OCI-LY7 (cell line): ENCODE results near the gene ZNF160. TPM values are rescaled to one million over a fixed set of nuclear protein-coding genes. Genes with fewer than 3 reads are reported as not detected.
"Not testable (repeated sequence)": the region's sequence is repeated elsewhere in the genome, so short reads cannot be mapped to it uniquely, and the experiment has no call there.

Experiments used
- BruUV-seq: library from RNA; stranded (reverse); fragments of 400-500 nt; replicated peaks from 2 replicates; lab custom pipeline; 2021; lab: Mats Ljungman, UMichigan
- CTCF ChIA-PET: fragments of 300-600 bp; sonication (Branson Sonifier 250); formaldehyde crosslinking; loops from one replicate; lab custom pipeline; 2022; ENCODE audit warnings: antibody characterized with exemption; ENCODE audit not compliant: unreplicated experiment; lab: Charles Lee
- POLR2A ChIA-PET: fragments of 300-600 bp; sonication (Branson Sonifier 250); formaldehyde crosslinking; loops from one replicate; lab custom pipeline; 2022; ENCODE audit warnings: antibody characterized with exemption; lab: Charles Lee
- DNase-seq: peaks from one replicate; pipeline ENCODE4 v3.0.0-alpha.2; 2015; ENCODE audit warnings: low spot score
- H2AFZ ChIP-seq: fragments of 200-600 bp; sonication (generic), shearing (Covaris generic); 2 replicates; pipeline ENCODE4 v1.6.1; 2014; ENCODE audit warnings: mild to moderate bottlenecking, antibody characterized with exemption, low read length, moderate library complexity
- H3K27ac ChIP-seq: fragments of 200-600 bp; sonication (generic); 2 replicates; pipeline ENCODE4 v1.5.1; 2014; ENCODE audit warnings: mixed run types, low read depth, mild to moderate bottlenecking, moderate library complexity, low read length, inconsistent platforms; ENCODE audit not compliant: poor library complexity, severe bottlenecking
- H3K36me3 ChIP-seq: fragments of 200-600 bp; sonication (generic); 2 replicates; pipeline ENCODE4 v1.6.1; 2014; ENCODE audit warnings: mild to moderate bottlenecking, antibody characterized with exemption, low read length, moderate library complexity, mixed read lengths; ENCODE audit not compliant: insufficient read depth
- H3K4me1 ChIP-seq: fragments of 200-600 bp; sonication (generic); 2 replicates; pipeline ENCODE4 v1.5.1; 2014; ENCODE audit warnings: mild to moderate bottlenecking, low read length; ENCODE audit not compliant: insufficient read depth, poor library complexity, severe bottlenecking
- H3K4me2 ChIP-seq: fragments of 200-600 bp; sonication (generic); 2 replicates; pipeline ENCODE4 v1.6.1; 2014; ENCODE audit warnings: mild to moderate bottlenecking, low read length
- H3K4me3 ChIP-seq: fragments of 200-600 bp; sonication (generic); 2 replicates; pipeline ENCODE4 v1.5.1; 2014; ENCODE audit warnings: mild to moderate bottlenecking, low read depth, low read length; ENCODE audit not compliant: poor library complexity, severe bottlenecking
- H3K79me2 ChIP-seq: fragments of 200-600 bp; sonication (generic); 2 replicates; pipeline ENCODE4 v1.6.1; 2016; ENCODE audit warnings: low read depth, mild to moderate bottlenecking, low read length, moderate library complexity, mixed read lengths; ENCODE audit not compliant: insufficient read depth
- H3K9me2 ChIP-seq: fragments of 200-600 bp; sonication (generic); 2 replicates; pipeline ENCODE4 v1.6.1; 2016; ENCODE audit warnings: mild to moderate bottlenecking, low read length, mixed read lengths; ENCODE audit not compliant: insufficient read depth
- H3K9me3 ChIP-seq: fragments of 200-600 bp; sonication (generic); 2 replicates; pipeline ENCODE4 v1.6.1; 2014; ENCODE audit warnings: mild to moderate bottlenecking, mixed run types, low read length, mixed read lengths
- H4K20me1 ChIP-seq: fragments of 200-600 bp; sonication (generic); 2 replicates; pipeline ENCODE4 v1.6.1; 2014; ENCODE audit warnings: mild to moderate bottlenecking, antibody characterized with exemption, low read length, moderate library complexity, mixed read lengths; ENCODE audit not compliant: insufficient read depth
- CTCF ChIP-seq: fragments of 200-600 bp; sonication (generic); conservative IDR thresholded peaks from 2 replicates; pipeline ENCODE4 v1.5.1; 2014; ENCODE audit warnings: mild to moderate bottlenecking, antibody characterized with exemption, low read length, moderate library complexity, mixed read lengths
- EZH2phosphoT487 ChIP-seq: fragments of 200-600 bp; sonication (generic); IDR thresholded peaks from 2 replicates; pipeline ENCODE4 v1.6.1; 2018; ENCODE audit warnings: low read depth, borderline replicate concordance, mild to moderate bottlenecking, mixed run types, antibody characterized with exemption, low read length, moderate library complexity, mixed read lengths
- intact Hi-C: fragments of 100-400 bp; cut with micrococcal nuclease; formaldehyde crosslinking; loops from one replicate; pipeline ENCODE4 v1.10.0; 2022; ENCODE audit not compliant: unreplicated experiment
- total RNA-seq, 2 experiments: library from RNA; depleted of rRNA in 1 of 2; stranded (reverse); fragments of >200 nt in 1 of 2; shearing (Covaris generic) in 1 of 2; gene quantifications; 2 replicates each; pipeline ENCODE4 v1.2.3, GENCODE V29; 2014 to 2022

ZNF160 gene
- total RNA-seq, 2 experiments from 2014 or later, result 18.8 to 35.5 TPM

- H3K4me2 ChIP-seq, CTCF ChIA-PET, POLR2A ChIA-PET, DNase-seq, H3K9me2 ChIP-seq, H3K4me3 ChIP-seq, BruUV-seq, H3K4me1 ChIP-seq, H3K9me3 ChIP-seq, H3K27ac ChIP-seq, H4K20me1 ChIP-seq, H2AFZ ChIP-seq, intact Hi-C loops: not testable (repeated sequence)
- Histone ChIP-seq H3K36me3 (peaks cover 55% of the 10 kb centered on the region), H3K79me2 (peaks cover 32% of the 10 kb centered on the region; the same call in 1 of the 2 replicates)
Observed at GRCh38 chr19:53096982-53097690, 6.1 kb downstream of the ZNF160 start.

GRCh38 chr19:53096579-53096978 is 6.6 kb downstream of the ZNF160 start:
- H3K9me2 ChIP-seq, H3K4me1 ChIP-seq, H4K20me1 ChIP-seq, H3K4me2 ChIP-seq, intact Hi-C loops, H3K9me3 ChIP-seq, CTCF ChIA-PET, H3K27ac ChIP-seq, DNase-seq, H3K4me3 ChIP-seq, H2AFZ ChIP-seq, BruUV-seq: not testable (repeated sequence)
- peaks cover 27% of the 10 kb centered on the region; the same call in 1 of the 2 replicates for H3K79me2 ChIP-seq
- H3K36me3 ChIP-seq, result peaks cover 59% of the 10 kb centered on the region
- POLR2A ChIA-PET, result interaction anchor here (0.5 kb wide), 1 partner anchor 167 kb away, joined by 3 read pairs; no protein-coding TSS in a partner anchor

- ChIA-PET POLR2A (no interaction called here), CTCF (interaction anchor here (0.5 kb wide), 1 partner anchor 58 kb away, joined by 3 read pairs; no protein-coding TSS in a partner anchor)
- H4K20me1 ChIP-seq, result no peaks in the 10 kb centered on the region
- peaks cover 72% of the 10 kb centered on the region for H3K36me3 ChIP-seq
- no peak overlapping the region for H3K4me2 ChIP-seq
- peaks cover 12% of the 10 kb centered on the region; the same call in 1 of the 2 replicates for H3K79me2 ChIP-seq
- intact Hi-C loops, result no loop called here
- no peaks in the 10 kb centered on the region for H3K4me1 ChIP-seq
- DNase-seq, result no peak
- no peak overlapping the region for H3K27ac ChIP-seq
- BruUV-seq, result no TSS peak
- no peaks in the 10 kb centered on the region for H3K9me3 ChIP-seq
- no peak for TF ChIP-seq EZH2phosphoT487
- no peak for TF ChIP-seq CTCF
- no peak overlapping the region for H2AFZ ChIP-seq
- no peak overlapping the region for H3K4me3 ChIP-seq
- no peaks in the 10 kb centered on the region for H3K9me2 ChIP-seq
Observed at GRCh38 chr19:53094754-53095575, 8.3 kb downstream of the ZNF160 start.
